LNCaP clone FGC (cell line): ENCODE measurements around the gene OGDH.

Experiments
- DNase-seq: peaks from one replicate; pipeline ENCODE4 v3.0.0-alpha.2; 2011; ENCODE audit warnings: low read depth
- H3K4me3 ChIP-seq: 2 replicates; pipeline ENCODE4 v1.5.1; 2011; ENCODE audit warnings: mild to moderate bottlenecking, low read depth, low read length, control low read depth
- TF ChIP-seq, protein P1 (sequence below): IDR thresholded peaks from 2 replicates; pipeline ENCODE4 v1.5.1; 2012; ENCODE audit warnings: mild to moderate bottlenecking; ENCODE audit not compliant: control insufficient read depth, insufficient read depth; ENCODE audit errors: extremely low read depth

The OGDH gene

DNA sequence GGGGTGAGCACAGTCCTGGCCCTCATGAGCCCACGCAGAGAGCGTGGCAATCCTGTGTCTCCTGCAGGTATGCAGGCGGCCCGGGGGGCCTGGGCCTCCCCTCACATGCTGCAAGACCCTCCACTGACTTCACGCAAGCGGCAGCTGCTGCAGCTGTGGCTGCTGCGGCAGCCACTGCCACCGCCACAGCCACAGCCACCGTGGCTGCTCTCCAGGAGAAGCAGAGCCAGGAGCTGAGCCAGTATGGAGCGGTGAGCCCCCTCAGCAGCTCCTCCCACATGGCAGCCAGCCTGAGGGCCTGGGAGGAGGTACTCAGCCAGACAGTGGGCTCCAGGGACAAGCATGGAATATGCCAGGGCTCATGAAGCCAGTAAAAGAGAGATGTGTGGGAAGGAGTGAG lies 150.9 kb downstream of the OGDH start:
- DNase-seq, result no peak
- TF ChIP-seq, protein P1, sequence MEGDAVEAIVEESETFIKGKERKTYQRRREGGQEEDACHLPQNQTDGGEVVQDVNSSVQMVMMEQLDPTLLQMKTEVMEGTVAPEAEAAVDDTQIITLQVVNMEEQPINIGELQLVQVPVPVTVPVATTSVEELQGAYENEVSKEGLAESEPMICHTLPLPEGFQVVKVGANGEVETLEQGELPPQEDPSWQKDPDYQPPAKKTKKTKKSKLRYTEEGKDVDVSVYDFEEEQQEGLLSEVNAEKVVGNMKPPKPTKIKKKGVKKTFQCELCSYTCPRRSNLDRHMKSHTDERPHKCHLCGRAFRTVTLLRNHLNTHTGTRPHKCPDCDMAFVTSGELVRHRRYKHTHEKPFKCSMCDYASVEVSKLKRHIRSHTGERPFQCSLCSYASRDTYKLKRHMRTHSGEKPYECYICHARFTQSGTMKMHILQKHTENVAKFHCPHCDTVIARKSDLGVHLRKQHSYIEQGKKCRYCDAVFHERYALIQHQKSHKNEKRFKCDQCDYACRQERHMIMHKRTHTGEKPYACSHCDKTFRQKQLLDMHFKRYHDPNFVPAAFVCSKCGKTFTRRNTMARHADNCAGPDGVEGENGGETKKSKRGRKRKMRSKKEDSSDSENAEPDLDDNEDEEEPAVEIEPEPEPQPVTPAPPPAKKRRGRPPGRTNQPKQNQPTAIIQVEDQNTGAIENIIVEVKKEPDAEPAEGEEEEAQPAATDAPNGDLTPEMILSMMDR, result no peak
- H3K4me3 ChIP-seq, result no peak overlapping the region

GRCh38 chr7:44757739-44758138 lies 151.3 kb downstream of the OGDH start:
- no peak overlapping the region for H3K4me3 ChIP-seq
- TF ChIP-seq, protein P1, result no peak

More at GRCh38 chr7:44757739-44758138, 151.3 kb downstream of the OGDH start:
- DNase-seq, result no peak
